G401 (cell line): Measurements from ENCODE around the gene COX4I1. TPM values are rescaled to one million over a fixed set of nuclear protein-coding genes. Genes with fewer than 3 reads are reported as not detected.

Experiments
- DNase-seq: peaks from one replicate; pipeline ENCODE4 v3.0.0-alpha.2; 2015; ENCODE audit warnings: low spot score
- in situ Hi-C: cut with HindIII; loops from 2 replicates; pipeline ENCODE4 v1.10.0; 2016; ENCODE audit warnings: low sequenced_read_pairs, mixed read lengths
- total RNA-seq: library from RNA; depleted of rRNA; stranded (reverse); fragments of >200 nt; shearing (Covaris generic); gene quantifications from 2 replicates; pipeline ENCODE4 v1.2.3, GENCODE V29; 2014; rRNA removed

COX4I1 gene
- total RNA-seq, 1 experiment from 2014 or later = 695 TPM

DNA sequence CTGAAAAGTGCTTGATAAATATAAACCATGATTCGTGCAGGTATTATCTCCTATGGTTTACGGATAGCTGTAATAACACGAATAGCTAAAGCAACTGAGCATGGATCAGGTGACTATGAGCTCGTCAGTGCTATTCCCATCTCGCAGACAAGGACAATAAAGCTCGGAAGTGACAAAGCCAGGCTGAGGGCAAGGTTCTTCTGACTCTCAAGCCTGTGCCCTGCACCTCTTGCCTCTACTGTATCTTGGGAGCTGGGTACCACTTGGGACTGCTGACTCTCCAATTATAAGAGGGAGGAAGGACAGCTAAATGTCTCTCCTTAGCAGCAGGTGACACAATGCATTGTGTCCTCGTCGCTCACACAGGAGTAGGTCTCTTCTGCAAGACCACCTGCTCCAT is 49.9 kb downstream of the COX4I1 start:
- in situ Hi-C loops = no loop called here

GRCh38 chr16:85850344-85850880 is 50.9 kb downstream of the COX4I1 start:
- in situ Hi-C loops = no loop called here
- DNase-seq = no peak

More for the DNA sequence above, 49.9 kb downstream of the COX4I1 start:
- no peak for DNase-seq

DNA sequence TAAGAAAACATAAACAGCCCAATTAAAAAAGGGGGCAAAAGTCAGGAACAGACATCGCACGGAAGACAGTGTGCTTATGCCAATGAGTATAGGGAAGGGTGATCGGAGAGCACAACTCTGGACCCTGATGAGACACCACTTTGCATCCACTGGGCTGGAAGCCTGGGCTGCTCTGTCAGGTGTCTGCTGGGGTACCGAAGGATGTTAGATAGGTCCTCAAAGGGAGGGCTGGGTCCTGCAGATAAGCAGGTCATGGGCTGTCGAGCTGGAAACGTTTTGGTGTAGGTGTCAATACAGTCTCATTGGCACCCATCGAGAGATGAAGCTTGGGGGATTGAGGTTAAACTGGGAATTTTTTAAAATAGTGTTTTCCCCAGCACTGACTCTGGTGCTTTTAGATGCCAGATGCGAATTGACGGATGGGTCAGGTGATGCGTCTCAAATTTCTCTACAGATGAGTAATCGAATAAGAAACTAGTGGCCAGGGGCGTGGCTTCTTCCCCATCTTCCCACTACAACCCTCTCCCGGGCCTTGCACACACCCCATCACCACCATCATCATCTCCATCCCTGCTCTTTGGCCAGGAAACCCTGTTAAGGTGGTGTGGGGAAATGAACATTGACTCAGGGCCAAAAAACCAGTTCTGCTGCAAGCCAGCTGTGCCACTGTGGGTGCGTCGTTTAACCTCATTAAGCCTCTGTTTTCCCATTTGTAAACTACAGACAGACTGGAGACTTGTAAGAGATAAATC is 51.7 kb downstream of the COX4I1 start:
- DNase-seq = no peak
- in situ Hi-C loops = no loop called here

DNA sequence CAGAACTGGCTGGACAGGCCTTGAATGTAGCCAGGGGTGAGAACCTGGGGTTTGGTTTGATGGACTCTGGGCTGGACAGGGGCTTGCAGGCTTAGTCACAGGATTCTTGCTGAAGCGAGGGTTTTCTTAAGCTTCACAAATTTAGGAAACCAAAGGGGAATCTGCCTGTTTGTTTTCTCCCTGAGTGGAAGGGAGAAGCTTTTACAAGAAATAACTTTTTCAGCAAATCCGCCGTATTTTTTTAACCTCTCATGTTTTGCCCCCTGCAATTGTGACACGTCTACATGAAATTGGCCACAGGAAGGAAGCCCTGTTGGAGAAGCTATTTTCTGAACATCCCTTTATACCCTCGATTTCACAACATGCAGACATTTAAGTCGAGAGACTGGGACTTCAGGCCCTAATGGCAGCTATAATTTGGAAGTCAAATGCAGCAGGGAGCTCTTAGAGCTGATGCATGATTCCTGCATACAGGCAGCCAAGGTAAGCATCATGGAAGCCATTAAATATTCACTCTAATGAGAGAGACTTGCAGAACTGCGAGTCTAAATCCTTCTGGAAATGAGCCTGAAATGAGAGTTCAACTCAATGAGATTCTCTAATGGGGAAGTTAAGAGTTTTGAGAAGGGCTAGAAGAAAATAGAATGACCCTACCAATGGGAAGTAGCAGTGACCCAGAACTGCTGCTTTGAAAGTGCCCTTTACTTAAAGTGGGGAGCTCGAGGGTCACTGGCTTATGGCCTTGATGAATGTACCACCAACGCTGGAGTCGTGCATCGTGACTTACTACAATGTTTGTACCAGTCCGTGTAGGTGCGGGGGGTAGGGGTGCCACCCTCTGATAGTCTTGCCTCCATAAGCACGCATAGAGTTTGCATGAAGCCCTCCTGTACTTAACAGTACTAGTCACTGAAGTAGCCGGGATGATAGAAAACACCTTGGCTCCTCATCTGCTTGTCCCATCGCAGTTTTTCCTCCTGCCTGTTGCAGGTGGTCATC is 54.4 kb downstream of the COX4I1 start:
- in situ Hi-C loops = no loop called here
- DNase-seq = no peak

- DNase-seq = no peak
- in situ Hi-C loops = no loop called here
These were observed 55.4 kb downstream of the COX4I1 start for GRCh38 chr16:85854935-85855334.

- in situ Hi-C loops = no loop called here
- DNase-seq = no peak
These were observed 56.6 kb downstream of the COX4I1 start for GRCh38 chr16:85856079-85856478.

- in situ Hi-C loops = no loop called here
- no peak for DNase-seq
These were observed 57.1 kb downstream of the COX4I1 start for GRCh38 chr16:85856585-85856984.

Other genes starting within 250 kb of the COX4I1 start
- 22.8 and 35.6 TPM in 2 replicates for gene GSE1, start 186.4 kb upstream of the COX4I1 start, total RNA-seq
- gene GINS2, start 110.7 kb upstream of the COX4I1 start, total RNA-seq = 47.8 and 48.9 TPM in 2 replicates
- gene C16orf74, start 48.6 kb upstream of the COX4I1 start, total RNA-seq = 1.4 and 13.4 TPM in 2 replicates
- gene EMC8, start 151 bp upstream of the COX4I1 start, total RNA-seq = 54.2 and 86.0 TPM in 2 replicates
- gene IRF8, start 99.5 kb downstream of the COX4I1 start, total RNA-seq = not detected in 2 replicates